Breast epithelium (tissue), 4 donors: ENCODE results near the gene CYP24A1. TPM values are rescaled to one million over a fixed set of nuclear protein-coding genes. Genes with fewer than 3 reads are reported as not detected.

Source experiments
- DNase-seq, 2 donors: peaks; one replicate each; pipeline ENCODE4 v3.0.0-alpha.2; 2019; ENCODE audit warnings: low spot score in 2 of 2
- H3K27ac ChIP-seq, 2 donors: fragments of 200-600 bp; sonication (generic) in 1 of 2; one replicate each; pipeline ENCODE4 v1.5.1; 2016 to 2019; ENCODE audit warnings: mild to moderate bottlenecking in 1 of 2
- H3K27me3 ChIP-seq, 2 donors: fragments of 200-600 bp; sonication (generic) in 1 of 2; one replicate each; pipeline versions ENCODE4 v1.5.1 to v1.6.0; 2017 to 2019; ENCODE audit warnings: control low read depth in 1 of 2, mild to moderate bottlenecking in 1 of 2
- H3K36me3 ChIP-seq: fragments of 200-600 bp; one replicate; pipeline ENCODE4 v1.5.1; 2019
- H3K4me1 ChIP-seq, 2 donors: fragments of 200-600 bp; sonication (generic); one replicate each; pipeline ENCODE4 v1.5.1; 2016 to 2019; ENCODE audit warnings: control low read depth in 1 of 2
- H3K4me3 ChIP-seq, 3 donors: fragments of 200-600 bp; sonication (generic); 1 replicate in 2 of 3; 2 replicates in 1 of 3; pipeline ENCODE4 v1.5.1; 2016 to 2019; ENCODE audit warnings: mild to moderate bottlenecking in 3 of 3, moderate library complexity in 2 of 3
- H3K9me3 ChIP-seq, 2 donors: fragments of 200-600 bp; sonication (generic) in 1 of 2; one replicate each; pipeline ENCODE4 v1.5.1; 2016 to 2019; ENCODE audit warnings: control low read depth in 1 of 2
- POLR2A ChIP-seq: fragments of 450-650 bp; IDR thresholded peaks from one replicate; pipeline ENCODE4 v1.6.1; 2016; ENCODE audit warnings: antibody characterized with exemption, mild to moderate bottlenecking, moderate library complexity
- POLR2AphosphoS5 ChIP-seq, 3 donors: sonication (generic); formaldehyde crosslinking; IDR thresholded peaks; one replicate each; pipeline ENCODE4 v1.6.1; 2017; ENCODE audit warnings: antibody characterized with exemption in 3 of 3
- intact Hi-C: fragments of 100-400 bp; cut with DNase I; formaldehyde crosslinking; loops from one replicate; pipeline ENCODE4 v1.15.1; 2023; ENCODE audit warnings: low total_unique reads
- total RNA-seq, 3 donors: library from RNA; depleted of rRNA; stranded (reverse); fragments of >200 nt; gene quantifications; one replicate each; pipeline ENCODE4 v1.1.0, GENCODE V29; 2016
- TF ChIP-seq, protein P1 (sequence below), 3 donors: fragments of 450-650 bp; IDR thresholded peaks; one replicate each; pipeline ENCODE4 v1.5.1; 2016 to 2017; ENCODE audit warnings: antibody characterized with exemption in 3 of 3, mild to moderate bottlenecking in 3 of 3, moderate library complexity in 3 of 3

Gene CYP24A1
- total RNA-seq, 3 donors from 2014 or later, result 2.0 to 6.4 TPM; not detected in 1

DNA sequence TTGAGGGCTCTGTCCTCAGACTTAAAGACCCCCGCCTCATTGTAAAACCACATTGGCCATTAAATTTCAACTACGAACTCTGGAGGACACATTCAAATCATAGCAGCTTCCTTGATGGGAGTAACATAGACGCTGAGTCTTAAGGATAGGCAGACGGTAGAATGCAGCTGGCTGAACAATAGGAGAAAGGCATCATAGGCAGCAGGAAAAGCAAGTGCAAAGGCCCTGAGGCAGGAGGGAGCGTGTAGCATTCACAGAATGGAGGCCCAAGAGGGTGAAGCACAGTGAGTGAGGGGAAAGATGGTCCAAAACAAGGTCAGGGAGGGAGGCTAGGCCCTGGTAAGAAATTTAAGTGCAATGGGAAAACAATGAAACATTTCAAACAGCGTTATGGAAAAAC is 25.5 kb upstream of the CYP24A1 start:
- no peak for DNase-seq
- no peaks in the 10 kb centered on the region for H3K27me3 ChIP-seq
- no peaks in the 10 kb centered on the region for H3K9me3 ChIP-seq
- no peak for TF ChIP-seq POLR2AphosphoS5 (IDR thresholded peaks at IDR 0.05)
- no peak for TF ChIP-seq POLR2A
- TF ChIP-seq, protein P1, sequence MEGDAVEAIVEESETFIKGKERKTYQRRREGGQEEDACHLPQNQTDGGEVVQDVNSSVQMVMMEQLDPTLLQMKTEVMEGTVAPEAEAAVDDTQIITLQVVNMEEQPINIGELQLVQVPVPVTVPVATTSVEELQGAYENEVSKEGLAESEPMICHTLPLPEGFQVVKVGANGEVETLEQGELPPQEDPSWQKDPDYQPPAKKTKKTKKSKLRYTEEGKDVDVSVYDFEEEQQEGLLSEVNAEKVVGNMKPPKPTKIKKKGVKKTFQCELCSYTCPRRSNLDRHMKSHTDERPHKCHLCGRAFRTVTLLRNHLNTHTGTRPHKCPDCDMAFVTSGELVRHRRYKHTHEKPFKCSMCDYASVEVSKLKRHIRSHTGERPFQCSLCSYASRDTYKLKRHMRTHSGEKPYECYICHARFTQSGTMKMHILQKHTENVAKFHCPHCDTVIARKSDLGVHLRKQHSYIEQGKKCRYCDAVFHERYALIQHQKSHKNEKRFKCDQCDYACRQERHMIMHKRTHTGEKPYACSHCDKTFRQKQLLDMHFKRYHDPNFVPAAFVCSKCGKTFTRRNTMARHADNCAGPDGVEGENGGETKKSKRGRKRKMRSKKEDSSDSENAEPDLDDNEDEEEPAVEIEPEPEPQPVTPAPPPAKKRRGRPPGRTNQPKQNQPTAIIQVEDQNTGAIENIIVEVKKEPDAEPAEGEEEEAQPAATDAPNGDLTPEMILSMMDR (IDR thresholded peaks at IDR 0.05), result no peak
- intact Hi-C loops, result loop anchor here (10.0 kb wide), 1 partner anchor 84 kb away; no protein-coding TSS in a partner anchor
- H3K4me3 ChIP-seq, result no peak overlapping the region
- no peaks in the 10 kb centered on the region for H3K36me3 ChIP-seq
- H3K27ac ChIP-seq, result no peak overlapping the region
- H3K4me1 ChIP-seq, result no peaks in the 10 kb centered on the region

DNA sequence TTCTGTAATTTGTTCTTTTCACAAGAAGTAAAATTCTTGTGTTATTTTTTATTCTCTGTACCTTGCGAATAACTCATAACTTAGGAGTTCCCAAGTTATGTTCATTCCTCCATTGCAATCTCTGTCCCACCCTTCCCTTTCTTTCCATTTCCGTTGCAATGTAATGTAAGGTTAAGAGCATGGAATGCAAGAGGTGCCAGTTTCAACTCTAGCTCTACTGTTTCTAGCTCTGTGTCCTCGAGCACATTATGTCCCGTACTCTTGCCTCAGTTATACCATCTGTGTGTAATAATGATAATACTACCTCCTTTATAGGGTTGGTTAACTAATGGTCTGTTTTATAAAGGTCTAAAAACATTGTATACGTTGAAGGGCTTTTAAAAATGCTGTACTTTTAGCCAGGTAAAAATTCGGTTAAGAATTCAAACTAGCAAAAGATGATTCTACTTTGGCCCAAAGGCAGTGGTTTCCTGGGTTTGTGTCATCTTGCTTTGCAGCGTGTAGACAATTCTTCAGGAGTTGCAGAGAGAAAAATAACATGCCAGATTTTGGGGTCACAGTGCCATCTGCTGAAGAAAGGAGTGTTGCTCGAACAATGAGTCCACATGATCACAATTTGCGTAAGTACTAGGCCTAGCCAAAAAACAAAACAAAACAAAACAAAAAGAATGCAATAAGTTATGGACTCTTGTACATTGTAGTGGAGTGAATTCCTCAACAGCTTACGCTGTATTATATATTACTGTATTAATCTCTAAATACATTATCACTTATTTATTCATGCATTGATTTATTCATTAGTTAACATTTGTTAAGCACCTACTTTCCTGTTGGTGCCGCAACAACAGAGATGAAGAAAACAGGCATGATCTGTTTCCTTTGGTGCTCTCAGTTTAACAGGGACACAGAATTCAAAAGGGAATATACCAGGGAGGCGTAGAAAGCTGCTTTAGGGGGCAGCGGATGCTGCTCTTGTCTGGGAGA is 24.1 kb upstream of the CYP24A1 start:
- intact Hi-C loops, result loop anchor here (10.0 kb wide), 1 partner anchor 83 kb away; no protein-coding TSS in a partner anchor
- Histone ChIP-seq H3K4me1 (no peaks in the 10 kb centered on the region), H3K9me3 (no peaks in the 10 kb centered on the region), H3K27me3 (no peaks in the 10 kb centered on the region), H3K36me3 (no peaks in the 10 kb centered on the region), H3K27ac (no peak overlapping the region), H3K4me3 (no peak overlapping the region)
- no peak for DNase-seq
- no peak for TF ChIP-seq POLR2A
- TF ChIP-seq, protein P1 (IDR thresholded peaks at IDR 0.05), result peak in 1 of 3 donors; percentile 27

DNA sequence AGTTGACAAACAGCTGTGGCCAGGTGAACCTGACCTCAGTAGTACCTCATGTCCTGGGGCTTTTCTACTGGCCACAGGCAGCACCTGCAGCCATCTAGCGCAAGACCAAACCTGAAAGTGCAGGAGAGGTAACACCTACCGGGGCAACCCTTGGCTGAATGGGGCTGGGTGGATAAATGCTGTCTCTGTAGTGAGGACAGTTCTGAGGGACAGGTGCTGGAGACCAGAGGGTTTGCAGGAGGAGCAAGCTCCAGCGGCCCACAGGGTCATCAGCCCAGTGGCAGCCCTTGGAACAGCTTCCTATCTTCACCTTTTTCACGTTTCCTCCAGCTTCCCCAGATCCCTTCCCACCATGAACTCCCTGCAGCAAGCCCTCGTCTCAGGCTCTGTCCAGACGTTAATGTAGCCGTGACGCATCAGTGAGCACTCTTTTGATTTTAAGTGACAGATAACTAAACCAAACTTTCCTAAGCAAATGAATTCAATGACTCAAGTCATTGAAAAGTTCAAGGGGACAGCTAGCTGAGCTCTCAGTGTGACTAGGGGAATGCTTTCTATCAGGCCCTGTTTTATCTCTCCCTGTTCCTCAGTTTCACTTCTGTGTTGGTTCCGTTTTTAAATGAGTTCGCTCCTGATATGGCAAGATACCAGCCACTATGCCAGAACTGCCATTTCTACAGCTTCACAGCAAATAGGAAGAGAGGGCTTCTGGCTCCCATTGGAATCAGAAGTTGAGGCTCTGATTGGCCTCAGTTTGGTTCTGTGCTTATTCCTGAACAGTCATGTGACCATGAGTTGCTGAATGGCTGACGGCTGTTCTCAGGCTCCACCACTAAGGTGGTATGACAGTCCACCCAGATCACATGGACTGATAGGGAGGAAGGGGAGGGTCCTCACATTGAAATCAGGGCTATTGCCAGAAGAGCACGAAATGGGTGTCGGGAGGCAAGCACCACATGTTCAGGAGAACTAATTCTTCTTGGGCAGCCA is 22.0 kb upstream of the CYP24A1 start:
- TF ChIP-seq POLR2AphosphoS5 (IDR thresholded peaks at IDR 0.05), result no peak
- TF ChIP-seq, protein P1 (IDR thresholded peaks at IDR 0.05), result no peak
- no peak for TF ChIP-seq POLR2A
- Histone ChIP-seq H3K4me3 (no peak overlapping the region), H3K9me3 (no peaks in the 10 kb centered on the region), H3K27me3 (no peaks in the 10 kb centered on the region), H3K36me3 (no peaks in the 10 kb centered on the region), H3K27ac (no peak overlapping the region), H3K4me1 (no peaks in the 10 kb centered on the region)
- intact Hi-C loops, result loop anchor here (10.0 kb wide), 1 partner anchor 81 kb away; no protein-coding TSS in a partner anchor
- DNase-seq, result no peak

DNA sequence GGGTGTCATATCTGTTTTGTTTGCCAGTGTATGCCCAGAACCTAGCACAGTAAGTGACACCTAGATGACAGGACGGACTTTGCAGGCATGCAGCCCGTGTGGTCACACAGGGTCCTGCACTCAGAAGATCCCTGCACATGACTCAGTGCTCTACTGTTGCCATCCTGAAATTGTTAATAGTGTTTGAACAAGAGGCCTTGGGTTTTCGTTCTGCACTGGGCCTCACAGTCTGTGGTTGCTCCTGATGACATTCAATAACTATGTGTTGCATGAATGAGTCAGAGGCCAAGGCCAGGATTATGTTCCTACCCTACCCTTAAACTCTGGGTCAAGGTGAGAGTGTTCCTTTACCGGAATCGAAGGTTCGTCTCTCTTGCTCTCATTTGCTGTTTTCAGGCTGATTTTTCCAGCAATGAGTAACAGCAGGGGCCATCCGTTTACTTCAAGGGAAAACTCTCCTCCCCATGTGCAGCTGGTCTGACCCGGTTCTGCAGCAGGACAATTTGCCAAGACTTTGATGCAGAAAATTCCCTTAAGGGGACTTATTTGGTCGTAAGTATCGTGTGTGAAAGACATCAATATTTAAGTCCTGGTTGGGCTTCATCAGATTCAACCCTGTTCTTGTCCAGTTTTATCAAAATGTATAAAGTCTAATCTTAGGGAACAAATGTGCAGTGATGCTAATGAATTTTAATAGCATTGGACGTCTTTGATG is 21.1 kb upstream of the CYP24A1 start:
- no peak for DNase-seq
- intact Hi-C loops, result loop anchor here (10.0 kb wide), 1 partner anchor 80 kb away; no protein-coding TSS in a partner anchor
- H3K4me3 ChIP-seq, result no peak overlapping the region
- no peaks in the 10 kb centered on the region for H3K36me3 ChIP-seq
- H3K27ac ChIP-seq, result no peak overlapping the region
- no peaks in the 10 kb centered on the region for H3K4me1 ChIP-seq
- H3K27me3 ChIP-seq, result no peaks in the 10 kb centered on the region
- TF ChIP-seq, protein P1 (IDR thresholded peaks at IDR 0.05), result no peak
- no peak for TF ChIP-seq POLR2AphosphoS5 (IDR thresholded peaks at IDR 0.05)
- no peak for TF ChIP-seq POLR2A
- H3K9me3 ChIP-seq, result no peaks in the 10 kb centered on the region
